DOHH2 (cell line): ENCODE measurements around the gene TRIM66.

Source experiments
- H3F3A ChIP-seq: fragments of 200-600 bp; sonication (generic), shearing (Covaris generic); 2 replicates; pipeline ENCODE4 v1.6.0; 2016; ENCODE audit warnings: antibody characterized with exemption, mild to moderate bottlenecking; ENCODE audit not compliant: control insufficient read depth, insufficient read depth
- H3K27ac ChIP-seq: fragments of 200-600 bp; sonication (generic); 2 replicates; pipeline ENCODE4 v1.5.1; 2014; ENCODE audit warnings: low read depth, mild to moderate bottlenecking, low read length, moderate library complexity
- H3K27me3 ChIP-seq: fragments of 200-600 bp; sonication (generic); 2 replicates; pipeline ENCODE4 v1.6.1; 2014; ENCODE audit warnings: mild to moderate bottlenecking, low read length, mixed read lengths; ENCODE audit not compliant: control insufficient read depth
- H3K36me3 ChIP-seq: fragments of 200-600 bp; sonication (generic); 2 replicates; pipeline ENCODE4 v1.6.1; 2014; ENCODE audit warnings: mild to moderate bottlenecking, low read length, moderate library complexity, mixed read lengths; ENCODE audit not compliant: control insufficient read depth
- H3K4me1 ChIP-seq: fragments of 200-600 bp; sonication (generic); 2 replicates; pipeline ENCODE4 v1.6.1; 2014; ENCODE audit warnings: mild to moderate bottlenecking, low read length, mixed read lengths; ENCODE audit not compliant: control insufficient read depth
- H3K4me2 ChIP-seq: fragments of 200-600 bp; sonication (generic); 2 replicates; pipeline ENCODE4 v1.6.0; 2014; ENCODE audit warnings: mild to moderate bottlenecking, low read length, moderate library complexity
- H3K4me3 ChIP-seq: fragments of 200-600 bp; sonication (generic); 2 replicates; pipeline ENCODE4 v1.5.1; 2014; ENCODE audit warnings: mild to moderate bottlenecking, low read length, mixed read lengths
- H3K79me2 ChIP-seq: fragments of 200-600 bp; sonication (generic); 2 replicates; pipeline ENCODE4 v1.6.1; 2014; ENCODE audit warnings: mild to moderate bottlenecking, low read length, mixed read lengths; ENCODE audit not compliant: control insufficient read depth
- H3K9me2 ChIP-seq: fragments of 200-600 bp; sonication (generic); replicated peaks from 2 replicates; pipeline ENCODE4 v1.6.1; 2014; ENCODE audit warnings: mild to moderate bottlenecking, low read length, mixed read lengths; ENCODE audit not compliant: control insufficient read depth
- H3K9me3 ChIP-seq: fragments of 200-600 bp; sonication (generic); 2 replicates; pipeline ENCODE4 v1.6.1; 2014; ENCODE audit warnings: antibody characterized with exemption, low read length, mixed read lengths; ENCODE audit not compliant: control insufficient read depth, insufficient read depth
- H4K20me1 ChIP-seq: fragments of 200-600 bp; sonication (generic); 2 replicates; pipeline ENCODE4 v1.6.0; 2014; ENCODE audit warnings: low read depth, mild to moderate bottlenecking, antibody characterized with exemption, low read length, moderate library complexity; ENCODE audit not compliant: control insufficient read depth, insufficient read depth
- CTCF ChIP-seq: fragments of 200-600 bp; sonication (generic); IDR thresholded peaks from one replicate; pipeline ENCODE4 v1.5.1; 2014; ENCODE audit warnings: antibody characterized with exemption, mild to moderate bottlenecking, low read depth, low read length; ENCODE audit not compliant: poor library complexity, severe bottlenecking
- EZH2phosphoT487 ChIP-seq: fragments of 200-600 bp; sonication (generic); IDR thresholded peaks from 2 replicates; pipeline ENCODE4 v1.6.1; 2017; ENCODE audit warnings: borderline replicate concordance, mild to moderate bottlenecking, antibody characterized with exemption, low read length, moderate library complexity, mixed read lengths

Gene TRIM66

GRCh38 chr11:8567602-8568198, 114.8 kb downstream of the TRIM66 start:
- H3K4me3 ChIP-seq, result no peak overlapping the region
- H3F3A ChIP-seq, result no peaks in the 10 kb centered on the region
- no peaks in the 10 kb centered on the region for H3K27me3 ChIP-seq
- H3K9me2 ChIP-seq, result no peaks in the 10 kb centered on the region
- no peaks in the 10 kb centered on the region for H3K36me3 ChIP-seq
- H3K4me2 ChIP-seq, result no peak overlapping the region
- no peaks in the 10 kb centered on the region for H3K9me3 ChIP-seq
- H4K20me1 ChIP-seq, result peaks cover 7% of the 10 kb centered on the region; the same call in 1 of the 2 replicates
- TF ChIP-seq CTCF, result no peak
- no peaks in the 10 kb centered on the region for H3K4me1 ChIP-seq
- peaks cover 2% of the 10 kb centered on the region; the same call in 1 of the 2 replicates for H3K79me2 ChIP-seq
- no peak overlapping the region for H3K27ac ChIP-seq

- Histone ChIP-seq H3K36me3 (no peaks in the 10 kb centered on the region), H3K79me2 (no peaks in the 10 kb centered on the region; the same call in 1 of the 2 replicates), H3K27ac (no peak overlapping the region), H3F3A (no peaks in the 10 kb centered on the region), H3K4me2 (no peak overlapping the region), H3K27me3 (no peaks in the 10 kb centered on the region), H3K9me3 (no peaks in the 10 kb centered on the region), H4K20me1 (peaks cover 7% of the 10 kb centered on the region; the same call in 1 of the 2 replicates), H3K4me1 (no peaks in the 10 kb centered on the region), H3K4me3 (no peak overlapping the region), H3K9me2 (no peaks in the 10 kb centered on the region)
- TF ChIP-seq CTCF, result peak; percentile 64
- no peak for TF ChIP-seq EZH2phosphoT487
Observed at GRCh38 chr11:8566613-8567210, 115.8 kb downstream of the TRIM66 start.

- H3K9me3 ChIP-seq, result no peaks in the 10 kb centered on the region
- no peaks in the 10 kb centered on the region for H3F3A ChIP-seq
- H3K27ac ChIP-seq, result no peak overlapping the region
- no peak overlapping the region for H3K4me3 ChIP-seq
- no peaks in the 10 kb centered on the region for H3K36me3 ChIP-seq
- TF ChIP-seq EZH2phosphoT487 (no peak), CTCF (no peak)
- no peaks in the 10 kb centered on the region for H3K4me1 ChIP-seq
- H3K79me2 ChIP-seq, result no peaks in the 10 kb centered on the region; the same call in 1 of the 2 replicates
- H3K9me2 ChIP-seq, result no peaks in the 10 kb centered on the region
- H3K27me3 ChIP-seq, result no peaks in the 10 kb centered on the region
- H4K20me1 ChIP-seq, result peaks cover 7% of the 10 kb centered on the region; the same call in 1 of the 2 replicates
- no peak overlapping the region for H3K4me2 ChIP-seq
Observed at GRCh38 chr11:8564526-8564925, 117.9 kb downstream of the TRIM66 start.
